H1 (cell line): ENCODE results near the gene COX7A2. TPM values are rescaled to one million over a fixed set of nuclear protein-coding genes. Genes with fewer than 3 reads are reported as not detected.
A peak's percentile ranks its signal among the peaks of the same experiment; 100 is the strongest.

Experiments
- CTCF ChIA-PET: fragments of 300-600 bp; sonication (Branson Sonifier 250); formaldehyde crosslinking; loops from one replicate; lab custom pipeline; 2021; ENCODE audit not compliant: partially characterized antibody; lab: Charles Lee
- POLR2A ChIA-PET: fragments of 300-600 bp; sonication (Branson Sonifier 250); formaldehyde crosslinking; loops from one replicate; lab custom pipeline; 2021; ENCODE audit warnings: inconsistent platforms; ENCODE audit not compliant: partially characterized antibody; lab: Charles Lee
- DNase-seq, 2 experiments: peaks; one replicate each; pipeline versions ENCODE4 v3.0.0 to v3.0.0-alpha.2; 2010 to 2022; ENCODE audit warnings: low spot score in 2 of 2, low read depth in 1 of 2, mixed read lengths in 1 of 2
- FAIRE-seq: peaks from 2 replicates; lab custom pipeline; 2011; peaks lifted over from hg19 to GRCh38; lab: Jason Lieb, UNC
- H2AFZ ChIP-seq: 2 replicates; pipeline ENCODE4 v1.8.1; 2012; ENCODE audit warnings: low read length, inconsistent platforms
- H2AK5ac ChIP-seq: 2 replicates; pipeline ENCODE4 v1.6.1; 2013; ENCODE audit warnings: low read depth, low read length
- H2BK120ac ChIP-seq: replicated peaks from 2 replicates; pipeline ENCODE3; 2013; ENCODE audit warnings: low read depth, low read length, inconsistent platforms
- H2BK12ac ChIP-seq: 2 replicates; pipeline ENCODE4 v1.6.1; 2013; ENCODE audit warnings: low read depth, low read length
- H2BK15ac ChIP-seq: 2 replicates; pipeline ENCODE4 v1.6.1; 2013; ENCODE audit warnings: low read length
- H2BK20ac ChIP-seq: 2 replicates; pipeline ENCODE4 v1.6.1; 2013; ENCODE audit warnings: low read length
- H2BK5ac ChIP-seq: 2 replicates; pipeline ENCODE4 v1.6.1; 2013; ENCODE audit warnings: low read depth, low read length
- H3K14ac ChIP-seq: 2 replicates; pipeline ENCODE4 v1.6.1; 2013; ENCODE audit warnings: inconsistent platforms; ENCODE audit not compliant: insufficient read length
- H3K18ac ChIP-seq: 2 replicates; pipeline ENCODE4 v1.6.1; 2013; ENCODE audit warnings: low read length; ENCODE audit errors: extremely low read depth
- H3K23ac ChIP-seq: 2 replicates; pipeline ENCODE4 v1.6.1; 2013; ENCODE audit warnings: inconsistent platforms; ENCODE audit not compliant: insufficient read length
- H3K23me2 ChIP-seq: 2 replicates; pipeline ENCODE4 v1.6.1; 2013; ENCODE audit warnings: low read depth, low read length
- H3K27ac ChIP-seq: 2 replicates; pipeline ENCODE4 v1.6.1; 2011; ENCODE audit warnings: low read depth, low read length, inconsistent platforms
- H3K27me3 ChIP-seq, 4 experiments: replicated peaks in 1 of 4; 1 replicate in 1 of 4; 2 replicates in 3 of 4; pipeline versions ENCODE4 v1.6.1 to v1.8.1; 2011 to 2013; ENCODE audit warnings: low read length in 3 of 4, mild to moderate bottlenecking in 3 of 4, inconsistent platforms in 2 of 4, mixed read lengths in 2 of 4, moderate library complexity in 1 of 4; ENCODE audit not compliant: control insufficient read depth in 3 of 4, insufficient read depth in 3 of 4; ENCODE audit errors: extremely low read depth in 1 of 4
- H3K36me3 ChIP-seq, 4 experiments: 2 replicates each; pipeline versions ENCODE4 v1.6.1 to v1.8.1; 2011 to 2013; ENCODE audit warnings: mild to moderate bottlenecking in 4 of 4, low read length in 3 of 4, moderate library complexity in 2 of 4, control low read depth in 1 of 4, inconsistent platforms in 1 of 4; ENCODE audit not compliant: insufficient read depth in 4 of 4, control insufficient read depth in 2 of 4
- H3K4ac ChIP-seq: replicated peaks from 2 replicates; pipeline ENCODE3; 2013; ENCODE audit warnings: low read length, low read depth, mixed read lengths, inconsistent platforms; ENCODE audit not compliant: insufficient read length
- H3K4me1 ChIP-seq, 4 experiments: replicated peaks in 1 of 4; 1 replicate in 1 of 4; 2 replicates in 3 of 4; pipeline versions ENCODE4 v1.6.1 to v1.8.1; 2011 to 2013; ENCODE audit warnings: low read length in 3 of 4, inconsistent platforms in 2 of 4, mixed read lengths in 1 of 4; ENCODE audit not compliant: insufficient read depth in 4 of 4, control insufficient read depth in 3 of 4
- H3K4me2 ChIP-seq, 2 experiments: 2 replicates each; pipeline versions ENCODE4 v1.6.1 to v1.8.1; 2011 to 2013; ENCODE audit warnings: low read depth in 2 of 2, low read length in 2 of 2, control low read depth in 1 of 2, inconsistent platforms in 1 of 2, mild to moderate bottlenecking in 1 of 2; ENCODE audit not compliant: insufficient read depth in 1 of 2
- H3K4me3 ChIP-seq, 4 experiments: fragments of 200-600, 300-600 bp in 1 of 4; sonication (generic), shearing (Covaris generic), sonication (Bioruptor Twin) in 1 of 4; 2 replicates each; pipeline versions ENCODE4 v1.5.1 to v1.8.1; 2011 to 2016; ENCODE audit warnings: low read length in 4 of 4, low read depth in 3 of 4, control low read depth in 2 of 4, inconsistent platforms in 2 of 4, mild to moderate bottlenecking in 2 of 4, mixed read lengths in 1 of 4, moderate library complexity in 1 of 4; ENCODE audit not compliant: insufficient read depth in 2 of 4; ENCODE audit errors: extremely low read depth in 1 of 4
- H3K56ac ChIP-seq: replicated peaks from 2 replicates; pipeline ENCODE3; 2013; ENCODE audit warnings: low read depth, mild to moderate bottlenecking, mixed read lengths, low read length, inconsistent platforms; ENCODE audit not compliant: insufficient read length
- H3K79me1 ChIP-seq: 2 replicates; pipeline ENCODE4 v1.6.1; 2013; ENCODE audit warnings: low read depth, low read length, control low read depth
- H3K79me2 ChIP-seq, 2 experiments: 2 replicates each; pipeline versions ENCODE4 v1.6.1 to v1.8.1; 2012 to 2013; ENCODE audit warnings: low read length in 2 of 2, mild to moderate bottlenecking in 2 of 2, inconsistent platforms in 1 of 2; ENCODE audit not compliant: insufficient read depth in 2 of 2, control insufficient read depth in 1 of 2
- H3K9ac ChIP-seq, 4 experiments: replicated peaks in 1 of 4; 1 replicate in 1 of 4; 2 replicates in 3 of 4; pipeline versions ENCODE4 v1.6.1 to v1.8.1; 2011 to 2013; ENCODE audit warnings: low read depth in 3 of 4, low read length in 3 of 4, control low read depth in 2 of 4, mild to moderate bottlenecking in 2 of 4, moderate library complexity in 2 of 4, inconsistent platforms in 1 of 4; ENCODE audit errors: extremely low read depth in 1 of 4
- H3K9me3 ChIP-seq, 2 experiments: 2 replicates each; pipeline versions ENCODE4 v1.6.1 to v1.8.1; 2012 to 2013; ENCODE audit warnings: mild to moderate bottlenecking in 2 of 2, moderate library complexity in 2 of 2, control low read depth in 1 of 2, inconsistent platforms in 1 of 2, low read depth in 1 of 2, low read length in 1 of 2, mixed read lengths in 1 of 2; ENCODE audit not compliant: insufficient read depth in 2 of 2
- H4K20me1 ChIP-seq, 2 experiments: replicated peaks in 1 of 2; 2 replicates each; pipeline versions ENCODE3 to v1.8.1; 2011 to 2013; ENCODE audit warnings: inconsistent platforms in 2 of 2, low read length in 2 of 2, mild to moderate bottlenecking in 1 of 2; ENCODE audit not compliant: insufficient read depth in 2 of 2, control insufficient read depth in 1 of 2
- H4K5ac ChIP-seq: 2 replicates; pipeline ENCODE4 v1.6.1; 2013; ENCODE audit warnings: low read length, low read depth, mixed read lengths, inconsistent platforms; ENCODE audit not compliant: insufficient read length
- H4K8ac ChIP-seq: 2 replicates; pipeline ENCODE4 v1.8.0; 2013; ENCODE audit warnings: mild to moderate bottlenecking, moderate library complexity, low read length, inconsistent platforms; ENCODE audit not compliant: insufficient read depth; ENCODE audit errors: extremely low read depth
- H4K91ac ChIP-seq: replicated peaks from 2 replicates; pipeline ENCODE3; 2013; ENCODE audit warnings: low read length, mixed read lengths, inconsistent platforms; ENCODE audit not compliant: insufficient read length
- CTCF ChIP-seq, 3 experiments: IDR thresholded peaks; 1 replicate in 2 of 3; 2 replicates in 1 of 3; pipeline versions ENCODE4 v1.5.1 to v1.6.1; 2011; ENCODE audit warnings: low read length in 3 of 3, mild to moderate bottlenecking in 3 of 3, inconsistent platforms in 2 of 3, low read depth in 1 of 3, moderate library complexity in 1 of 3; ENCODE audit not compliant: insufficient read depth in 1 of 3; ENCODE audit errors: control extremely low read depth in 1 of 3
- E2F6 ChIP-seq: IDR thresholded peaks from 2 replicates; pipeline ENCODE4 v1.6.1; 2012; ENCODE audit warnings: inconsistent platforms
- KDM4A ChIP-seq: IDR thresholded peaks from one replicate; pipeline ENCODE4 v1.7.1; 2012; ENCODE audit warnings: low read depth, mild to moderate bottlenecking, moderate library complexity, low read length, inconsistent platforms; ENCODE audit not compliant: severe bottlenecking
- NRF1 ChIP-seq: IDR thresholded peaks from 2 replicates; pipeline ENCODE4 v1.6.1; 2011; ENCODE audit warnings: mild to moderate bottlenecking, low read depth, low read length, improper control_type of control experiment
- RXRA ChIP-seq: IDR thresholded peaks from 2 replicates; pipeline ENCODE4 v1.6.1; 2011; ENCODE audit warnings: low read depth, mild to moderate bottlenecking, low read length, moderate library complexity; ENCODE audit not compliant: insufficient read depth
- SAP30 ChIP-seq: fragments of 300-600 bp; sonication (generic); IDR thresholded peaks from 2 replicates; pipeline ENCODE4 v1.7.1; 2012; ENCODE audit warnings: low read length, moderate library complexity, mild to moderate bottlenecking, inconsistent platforms; ENCODE audit not compliant: insufficient read depth, insufficient replicate concordance
- TBP ChIP-seq: IDR thresholded peaks from 2 replicates; pipeline ENCODE4 v1.6.1; 2011; ENCODE audit warnings: low read depth, low read length, improper control_type of control experiment
- WGBS, 2 experiments: shearing (Covaris generic) in 1 of 2; methylation state at CpG; one replicate each; pipeline versions ENCODE4 v1.1.6 to v1.1.7; 2013 to 2015; ENCODE audit warnings: low lambda C conversion rate in 2 of 2, mixed read lengths in 2 of 2, inconsistent platforms in 1 of 2, low coverage in 1 of 2, missing lambda C conversion rate in 1 of 2; ENCODE audit not compliant: insufficient replicate concordance in 2 of 2, insufficient coverage in 1 of 2, insufficient read length in 1 of 2; ENCODE audit errors: extremely low coverage in 1 of 2, missing lambda C conversion rate in 1 of 2; 5-methylcytosine and 5-hydroxymethylcytosine counted together
- polyA plus RNA-seq, 7 experiments: library from polyadenylated mRNA; depleted of rRNA in 3 of 7; stranded (reverse) in 5 of 7; unstranded in 2 of 7; fragments of >200 nt in 5 of 7; fragments of 200-250 nt in 2 of 7; gene quantifications; 1 replicate in 5 of 7; 2 replicates in 1 of 7; 4 replicates in 1 of 7; pipeline versions ENCODE4 v1.2.1 to v1.2.3, GENCODE V29; 2011 to 2013; ENCODE audit warnings: missing spikeins in 2 of 7, mixed read lengths in 2 of 7
- total RNA-seq: library from RNA; stranded (reverse); fragmentation: NEBNext Ultra II Directional; extraction: Animal tissue kit (Norgen Biotek cat#: 25700); gene quantifications from 2 replicates; pipeline ENCODE4 v1.2.1, GENCODE V29; 2021

The COX7A2 gene
- total and polyA plus RNA-seq, 2 of the 8 experiments (the other 6 are each of a cell fraction or from before 2014, with no cell fraction given), result 262 to 468 TPM

- Histone ChIP-seq H3K56ac (no peak overlapping the region), H2BK15ac (no peak overlapping the region), H3K4ac (no peak overlapping the region), H2BK12ac (no peak overlapping the region), H2BK120ac (no peak overlapping the region), H4K91ac (no peak overlapping the region), H3K4me3 (peak overlapping the region; percentile 55 to 77 (median 66); a peak in 7 of 8 replicates), H2AK5ac (no peak overlapping the region), H3K14ac (no peak overlapping the region), H2BK20ac (no peak overlapping the region), H4K8ac (no peak overlapping the region), H3K4me2 (peak overlapping the region; percentile 97 to 99), H4K5ac (no peak overlapping the region), H3K79me1 (no peaks in the 10 kb centered on the region), H3K23me2 (peaks cover 36% of the 10 kb centered on the region), H3K23ac (no peak overlapping the region), H3K27me3 (peaks cover 34 to 54% (median 51%) of the 10 kb centered on the region in 4 experiments), H3K36me3 (no peaks in the 10 kb centered on the region), H3K9me3 (no peaks in the 10 kb centered on the region), H3K18ac (no peak overlapping the region), H3K4me1 (peaks cover 5 to 26% (median 12%) of the 10 kb centered on the region in 4 experiments; a peak in 6 of 7 replicates), H4K20me1 (no peaks in the 10 kb centered on the region), H3K79me2 (no peaks in the 10 kb centered on the region), H2AFZ (0 out of 2 replicates have a peak overlapping the region, but pooled peaks have one; percentile 31), H2BK5ac (no peak overlapping the region), H3K9ac (no peak overlapping the region), H3K27ac (no peak overlapping the region)
- POLR2A ChIA-PET, result interaction anchor here (0.7 to 1.5 kb wide), 2 partner anchors 9 to 316 kb away, joined by 3 read pairs; no protein-coding TSS in a partner anchor
- CTCF ChIA-PET, result interaction anchor here (0.5 to 11.0 kb wide), 87 partner anchors 8 to 1678 kb away, joined by 3 to 104 read pairs (median 4); partner anchors contain the start of gene COX7A2
- 9% methylated on average over 31 of the region's 33 CpGs; no CpG with 5 or more reads in 1 of the 2 experiments for WGBS, 2 experiments
- peak in 1 of 2 experiments; percentile 96 for DNase-seq
- FAIRE-seq, result peak; percentile 57
- TF ChIP-seq CTCF (IDR thresholded peaks at IDR 0.05; ENCODE audit: control extremely low read depth in 1 of 3, insufficient read depth in 1 of 3, low read depth in 1 of 3, low read length in 3 of 3) (peak; percentile 71 to 92 (median 91)), TBP (peak; percentile 39; the same call in 1 of the 2 replicates), SAP30 (no peak), RXRA (no peak), NRF1 (no peak), KDM4A (peak; percentile 55), E2F6 (peak; percentile 74)
Measured at GRCh38 chr6:75208298-75209183, 35.1 kb downstream of the COX7A2 start.
